Natural killer cell treated with Interleukin-12 subunit alpha and Interleukin-12 subunit beta and Interleukin-15 and Interleukin-18, amount 100 ng/mL, for 72 hours (primary cell): ENCODE data around the gene KSR2. TPM values are rescaled to one million over a fixed set of nuclear protein-coding genes. Genes with fewer than 3 reads are reported as not detected.

Experiments used
- ATAC-seq, 2 donors: fragments of 150-1000 bp; cut with Tn5 transposase in 1 of 2; sonication (Bioruptor Pico), chemical (Tn5 transposase) in 1 of 2; 2 replicates each; pipeline ENCODE4 v1.10.0; 2021
- DNase-seq: peaks from one replicate; pipeline ENCODE4 v3.0.0; 2022; ENCODE audit warnings: low spot score
- H3K27ac Mint-ChIP-seq, 2 donors: 1 replicate in 1 of 2; 2 replicates in 1 of 2; pipeline ENCODE4 v1.8.0; 2022; ENCODE audit warnings: mixed read lengths in 2 of 2, mild to moderate bottlenecking in 1 of 2, moderate library complexity in 1 of 2
- H3K27me3 Mint-ChIP-seq, 2 donors: 1 replicate in 1 of 2; 2 replicates in 1 of 2; pipeline ENCODE4 v1.8.0; 2022; ENCODE audit warnings: mixed read lengths in 2 of 2
- H3K36me3 Mint-ChIP-seq: one replicate; pipeline ENCODE4 v1.8.0; 2022; ENCODE audit warnings: mixed read lengths
- H3K4me1 Mint-ChIP-seq, 2 donors: 1 replicate in 1 of 2; 2 replicates in 1 of 2; pipeline ENCODE4 v1.8.0; 2022; ENCODE audit warnings: low read depth in 2 of 2, mixed read lengths in 2 of 2, mild to moderate bottlenecking in 1 of 2
- H3K4me3 Mint-ChIP-seq: one replicate; pipeline ENCODE4 v1.8.0; 2022; ENCODE audit warnings: mixed read lengths
- H3K9me3 Mint-ChIP-seq: 2 replicates; pipeline ENCODE4 v1.8.0; 2022; ENCODE audit warnings: mixed read lengths
- total RNA-seq, 2 donors: library from RNA; stranded (reverse); gene quantifications; one replicate each; pipeline ENCODE4 v1.2.3, GENCODE V29; 2022

The KSR2 gene
- total RNA-seq, 2 donors from 2014 or later: not detected

- H3K4me3 Mint-ChIP-seq: no peak overlapping the region
- H3K27ac Mint-ChIP-seq: no peak overlapping the region
- H3K4me1 Mint-ChIP-seq: no peaks in the 10 kb centered on the region
- ATAC-seq (no peak), DNase-seq (no peak)
- H3K9me3 Mint-ChIP-seq: peaks cover 4% of the 10 kb centered on the region
- no peaks in the 10 kb centered on the region for H3K36me3 Mint-ChIP-seq
- H3K27me3 Mint-ChIP-seq: peaks cover 9 to 23% of the 10 kb centered on the region in 2 donors
Measured at GRCh38 chr12:117518594-117519270, 450.1 kb downstream of the KSR2 start.

DNA sequence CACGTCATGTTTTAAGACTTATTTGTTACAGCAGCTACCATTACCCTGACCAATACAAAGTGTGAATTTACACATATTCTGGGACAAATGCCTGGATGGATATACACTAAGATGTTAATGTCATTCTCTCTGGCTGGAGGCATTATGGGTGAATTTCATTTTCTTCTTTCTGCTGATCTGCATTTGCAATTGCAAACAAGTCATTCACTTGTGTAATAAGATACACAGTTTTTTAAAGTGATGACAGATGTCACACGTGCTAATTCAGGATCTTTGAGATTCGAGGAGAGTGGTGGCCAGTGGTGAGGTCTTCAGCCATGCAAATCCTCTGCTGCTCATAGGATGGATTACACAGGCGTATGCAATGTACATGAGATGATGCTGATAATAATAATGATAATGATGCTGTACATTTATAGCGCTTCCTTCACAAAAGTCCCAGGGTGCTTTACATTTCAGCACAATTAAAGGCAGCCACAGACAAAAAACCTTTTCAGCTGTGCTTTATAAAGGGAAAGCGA is 451.5 kb downstream of the KSR2 start:
- ATAC-seq: no peak
- Mint-ChIP-seq H3K9me3 (peaks cover 4% of the 10 kb centered on the region), H3K4me3 (no peak overlapping the region), H3K27ac (no peak overlapping the region), H3K27me3 (peaks cover 12 to 32% of the 10 kb centered on the region in 2 donors), H3K36me3 (no peaks in the 10 kb centered on the region), H3K4me1 (no peaks in the 10 kb centered on the region)
- no peak for DNase-seq

- DNase-seq (no peak), ATAC-seq (no peak)
- no peak overlapping the region for H3K4me3 Mint-ChIP-seq
- H3K36me3 Mint-ChIP-seq: no peaks in the 10 kb centered on the region
- peaks cover 4% of the 10 kb centered on the region for H3K9me3 Mint-ChIP-seq
- peaks cover 15 to 32% of the 10 kb centered on the region in 2 donors for H3K27me3 Mint-ChIP-seq
- H3K27ac Mint-ChIP-seq: no peak overlapping the region
- no peaks in the 10 kb centered on the region for H3K4me1 Mint-ChIP-seq
Measured at GRCh38 chr12:117516034-117516433, 452.8 kb downstream of the KSR2 start.

GRCh38 chr12:117514016-117514415 is 454.8 kb downstream of the KSR2 start:
- DNase-seq: no peak
- no peak overlapping the region for H3K27ac Mint-ChIP-seq
- no peaks in the 10 kb centered on the region for H3K36me3 Mint-ChIP-seq
- peaks cover 12 to 26% of the 10 kb centered on the region in 2 donors for H3K27me3 Mint-ChIP-seq
- no peak overlapping the region for H3K4me3 Mint-ChIP-seq
- no peaks in the 10 kb centered on the region for H3K4me1 Mint-ChIP-seq
- ATAC-seq: no peak
- H3K9me3 Mint-ChIP-seq: no peaks in the 10 kb centered on the region

GRCh38 chr12:117513353-117513752 is 455.4 kb downstream of the KSR2 start:
- ATAC-seq: no peak
- no peak for DNase-seq
- no peaks in the 10 kb centered on the region for H3K36me3 Mint-ChIP-seq
- H3K4me3 Mint-ChIP-seq: no peak overlapping the region
- H3K27ac Mint-ChIP-seq: no peak overlapping the region
- H3K9me3 Mint-ChIP-seq: no peaks in the 10 kb centered on the region
- H3K27me3 Mint-ChIP-seq: peaks cover 12 to 26% of the 10 kb centered on the region in 2 donors
- no peaks in the 10 kb centered on the region for H3K4me1 Mint-ChIP-seq

DNA sequence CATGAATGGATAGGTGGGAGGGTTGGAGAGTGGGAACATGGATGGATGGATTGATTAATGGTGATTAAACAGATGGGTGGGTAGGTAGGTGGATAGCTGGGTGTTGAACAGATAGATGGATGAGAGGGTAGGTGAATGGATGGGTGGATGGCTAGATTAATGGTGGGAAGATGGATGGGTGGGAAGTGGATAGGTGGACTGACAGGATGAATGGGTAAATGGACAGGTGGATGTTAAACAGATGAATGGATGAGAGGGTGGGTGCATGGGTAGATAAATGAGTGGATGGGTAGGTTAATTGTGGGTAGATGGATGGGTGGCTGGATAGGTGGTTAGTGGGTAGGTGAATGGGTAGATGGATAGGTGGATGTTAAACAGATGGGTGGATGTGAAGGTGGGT is 460.3 kb downstream of the KSR2 start:
- Mint-ChIP-seq H3K27ac (no peak overlapping the region), H3K27me3 (peaks cover 10 to 32% of the 10 kb centered on the region in 2 donors), H3K9me3 (peaks cover 4% of the 10 kb centered on the region), H3K4me3 (no peak overlapping the region), H3K36me3 (no peaks in the 10 kb centered on the region), H3K4me1 (no peaks in the 10 kb centered on the region)
- ATAC-seq (no peak), DNase-seq (no peak)

DNA sequence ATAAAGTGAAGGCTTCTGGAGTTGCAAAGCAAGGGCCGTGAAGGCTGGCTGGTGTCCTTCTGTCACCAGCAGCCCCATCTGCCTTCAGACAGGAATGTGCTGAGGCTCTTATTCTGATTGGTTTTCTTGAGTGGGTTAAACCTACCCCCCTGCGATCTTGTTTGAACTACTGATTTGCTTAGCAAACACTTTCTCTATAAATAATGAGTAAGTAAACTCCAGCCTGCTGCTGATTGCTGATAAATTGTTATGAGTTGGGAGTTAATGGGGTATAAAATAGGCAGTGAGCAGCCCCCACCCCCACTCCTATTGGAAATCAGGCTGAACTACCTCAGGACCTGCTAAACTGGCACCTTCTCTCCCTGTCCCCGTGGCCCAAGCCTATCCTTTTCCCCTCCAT is 461.2 kb downstream of the KSR2 start:
- peaks cover 4% of the 10 kb centered on the region for H3K9me3 Mint-ChIP-seq

GRCh38 chr12:117506333-117506732 is 462.5 kb downstream of the KSR2 start:
- DNase-seq (no peak), ATAC-seq (no peak)
- H3K36me3 Mint-ChIP-seq: no peaks in the 10 kb centered on the region
- H3K9me3 Mint-ChIP-seq: peaks cover 4% of the 10 kb centered on the region
- no peak overlapping the region for H3K27ac Mint-ChIP-seq
- H3K4me3 Mint-ChIP-seq: no peak overlapping the region
- peaks cover 4 to 41% of the 10 kb centered on the region in 2 donors for H3K27me3 Mint-ChIP-seq
- H3K4me1 Mint-ChIP-seq: no peaks in the 10 kb centered on the region

More for the DNA sequence above, 461.2 kb downstream of the KSR2 start:
- H3K27me3 Mint-ChIP-seq: peaks cover 8 to 34% of the 10 kb centered on the region in 2 donors
- no peak for ATAC-seq
- H3K4me3 Mint-ChIP-seq: no peak overlapping the region
- H3K4me1 Mint-ChIP-seq: no peaks in the 10 kb centered on the region
- H3K27ac Mint-ChIP-seq: no peak overlapping the region
- H3K36me3 Mint-ChIP-seq: no peaks in the 10 kb centered on the region
- DNase-seq: no peak

GRCh38 chr12:117502633-117503032 is 466.2 kb downstream of the KSR2 start:
- no peaks in the 10 kb centered on the region for H3K36me3 Mint-ChIP-seq
- peaks cover 4% of the 10 kb centered on the region for H3K9me3 Mint-ChIP-seq
- H3K27ac Mint-ChIP-seq: no peak overlapping the region
- H3K27me3 Mint-ChIP-seq: peaks cover 9 to 37% of the 10 kb centered on the region in 2 donors
- ATAC-seq (no peak), DNase-seq (no peak)
- no peak overlapping the region for H3K4me3 Mint-ChIP-seq
- no peaks in the 10 kb centered on the region for H3K4me1 Mint-ChIP-seq

DNA sequence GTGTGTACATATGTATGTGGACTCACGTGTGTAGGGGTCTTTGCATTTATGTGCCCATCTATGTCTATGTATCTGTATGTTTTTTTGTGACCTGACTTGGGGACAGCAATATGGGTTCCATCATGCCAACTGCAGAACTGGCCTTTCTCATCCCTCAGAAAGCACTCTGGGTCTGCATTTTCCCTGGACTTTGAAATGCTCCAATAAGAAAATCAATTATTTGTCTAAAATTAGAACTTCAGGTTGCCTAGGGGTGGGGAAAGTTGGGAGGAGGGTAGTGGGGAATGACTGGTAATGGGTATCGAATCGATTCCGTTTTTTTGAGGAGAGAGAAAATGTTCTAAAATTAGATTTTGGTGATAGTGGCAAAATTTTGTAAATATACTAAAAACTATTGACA is 466.6 kb downstream of the KSR2 start:
- ATAC-seq (no peak), DNase-seq (no peak)
- Mint-ChIP-seq H3K27ac (no peak overlapping the region), H3K4me3 (no peak overlapping the region), H3K4me1 (no peaks in the 10 kb centered on the region), H3K9me3 (peaks cover 4% of the 10 kb centered on the region), H3K36me3 (no peaks in the 10 kb centered on the region), H3K27me3 (peaks cover 9 to 37% of the 10 kb centered on the region in 2 donors)

GRCh38 chr12:117501076-117501869 is 467.5 kb downstream of the KSR2 start:
- DNase-seq (no peak), ATAC-seq (peak in 1 of 2 donors; percentile 28)
- Mint-ChIP-seq H3K4me1 (no peaks in the 10 kb centered on the region), H3K4me3 (no peak overlapping the region), H3K27ac (no peak overlapping the region), H3K9me3 (peaks cover 4% of the 10 kb centered on the region), H3K36me3 (no peaks in the 10 kb centered on the region), H3K27me3 (peaks cover 9 to 37% of the 10 kb centered on the region in 2 donors)

DNA sequence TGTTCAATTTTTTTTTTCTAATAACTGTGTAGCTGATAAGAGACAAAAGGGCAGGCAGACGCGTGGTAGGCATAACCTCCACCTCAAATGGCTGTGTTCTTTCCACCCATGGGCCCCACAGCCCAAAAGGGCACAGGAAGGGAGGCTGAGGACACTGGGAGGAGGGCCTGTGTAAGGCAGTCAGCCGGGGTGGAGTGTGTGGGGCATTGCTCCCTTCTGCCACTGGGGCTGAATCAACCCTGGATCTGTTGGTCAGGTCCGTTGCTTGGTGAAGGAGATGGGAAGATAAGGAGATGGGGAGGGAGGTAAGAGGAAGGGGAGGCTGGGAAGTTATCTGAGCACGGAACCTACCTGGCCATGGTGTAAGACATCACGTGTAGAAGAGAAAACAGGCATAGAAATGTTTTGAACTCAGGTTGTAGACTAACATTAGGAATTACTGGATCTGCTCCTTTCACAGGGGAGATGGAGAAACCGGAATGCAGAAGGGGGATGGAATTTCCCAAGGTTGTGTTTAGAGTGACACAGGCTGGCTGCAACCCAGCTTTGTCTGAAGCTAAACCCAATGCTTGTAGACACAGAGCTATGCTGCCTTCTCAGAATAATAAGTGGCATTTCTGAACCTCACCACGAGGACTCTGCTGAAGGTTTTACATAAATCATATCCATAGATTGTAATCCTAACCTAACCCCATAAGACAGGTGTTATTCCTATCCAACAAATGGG is 468.9 kb downstream of the KSR2 start:
- Mint-ChIP-seq H3K27me3 (peaks cover 5 to 29% of the 10 kb centered on the region in 2 donors), H3K4me3 (no peak overlapping the region), H3K9me3 (no peaks in the 10 kb centered on the region), H3K27ac (no peak overlapping the region), H3K36me3 (no peaks in the 10 kb centered on the region), H3K4me1 (no peaks in the 10 kb centered on the region)
- DNase-seq: no peak
- no peak for ATAC-seq

DNA sequence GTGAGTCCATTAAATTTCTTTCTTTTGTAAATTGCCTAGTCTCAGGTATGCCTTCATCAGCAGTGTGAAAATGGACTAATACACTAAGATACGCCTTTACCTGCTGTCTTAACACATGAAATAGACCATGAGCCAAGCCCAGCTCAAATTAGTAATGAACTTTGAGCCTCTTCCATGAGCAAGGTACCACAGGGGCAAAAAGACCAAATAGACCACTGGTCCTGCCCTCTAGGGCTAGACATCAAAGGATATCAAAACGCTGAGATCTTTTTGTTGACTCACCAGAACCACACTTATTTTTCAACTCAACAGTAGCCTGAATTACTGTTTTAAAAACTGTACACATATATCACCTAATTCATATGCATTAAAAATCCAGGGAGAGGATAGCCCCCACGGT is 469.9 kb downstream of the KSR2 start:
- ATAC-seq: no peak
- no peaks in the 10 kb centered on the region for H3K9me3 Mint-ChIP-seq
- H3K36me3 Mint-ChIP-seq: no peaks in the 10 kb centered on the region
- no peak overlapping the region for H3K4me3 Mint-ChIP-seq
- no peak overlapping the region for H3K27ac Mint-ChIP-seq
- peaks cover 5 to 29% of the 10 kb centered on the region in 2 donors for H3K27me3 Mint-ChIP-seq
- DNase-seq: no peak
- no peaks in the 10 kb centered on the region for H3K4me1 Mint-ChIP-seq

DNA sequence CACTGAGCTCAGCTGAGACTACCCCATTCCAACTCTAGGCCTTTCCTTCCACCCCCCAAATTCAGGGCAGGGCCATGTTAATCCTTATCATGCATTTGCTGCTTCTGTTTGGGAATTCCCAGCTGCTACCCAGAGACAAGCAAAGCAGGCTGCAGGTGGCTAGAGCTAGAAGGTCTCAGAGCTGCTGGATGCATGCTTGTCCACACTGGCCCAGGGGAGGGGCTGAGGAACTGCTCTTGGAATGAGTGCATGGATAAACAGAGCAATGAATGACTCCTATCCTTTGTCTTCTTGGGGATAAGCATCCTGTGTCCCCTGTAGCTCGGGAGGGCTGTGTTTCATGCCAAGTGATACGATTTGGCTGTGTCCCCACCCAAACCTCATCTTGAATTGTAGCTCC is 470.5 kb downstream of the KSR2 start:
- no peak for ATAC-seq
- no peaks in the 10 kb centered on the region for H3K9me3 Mint-ChIP-seq

More for the DNA sequence above, 470.5 kb downstream of the KSR2 start:
- DNase-seq: no peak
- H3K36me3 Mint-ChIP-seq: no peaks in the 10 kb centered on the region
- H3K4me3 Mint-ChIP-seq: no peak overlapping the region
- H3K27me3 Mint-ChIP-seq: peaks cover 5 to 23% of the 10 kb centered on the region in 2 donors
- no peaks in the 10 kb centered on the region for H3K4me1 Mint-ChIP-seq
- no peak overlapping the region for H3K27ac Mint-ChIP-seq
